GM06990 (cell line): Measurements from ENCODE around the gene ADGRG2.

ENCODE experiments used
- DNase-seq: peaks from one replicate; pipeline ENCODE4 v3.0.0-alpha.2; 2011; ENCODE audit not compliant: insufficient read length; ENCODE audit errors: extremely low read depth
- H3K27me3 ChIP-seq: replicated peaks from 2 replicates; pipeline ENCODE4 v1.6.0; 2011; ENCODE audit warnings: low read length; ENCODE audit not compliant: control insufficient read depth, insufficient read depth
- H3K36me3 ChIP-seq: 2 replicates; pipeline ENCODE4 v1.5.1; 2011; ENCODE audit warnings: low read length; ENCODE audit not compliant: control insufficient read depth, insufficient read depth
- H3K4me3 ChIP-seq: replicated peaks from 2 replicates; pipeline ENCODE4 v1.5.1; 2011; ENCODE audit warnings: low read depth, mild to moderate bottlenecking, control low read depth, low read length
- TF ChIP-seq, protein P1 (sequence below): IDR thresholded peaks from 2 replicates; pipeline ENCODE4 v1.5.1; 2011; ENCODE audit warnings: low read length, control low read depth, mild to moderate bottlenecking, inconsistent platforms; ENCODE audit not compliant: insufficient read depth, poor library complexity, severe bottlenecking

The ADGRG2 gene

DNA sequence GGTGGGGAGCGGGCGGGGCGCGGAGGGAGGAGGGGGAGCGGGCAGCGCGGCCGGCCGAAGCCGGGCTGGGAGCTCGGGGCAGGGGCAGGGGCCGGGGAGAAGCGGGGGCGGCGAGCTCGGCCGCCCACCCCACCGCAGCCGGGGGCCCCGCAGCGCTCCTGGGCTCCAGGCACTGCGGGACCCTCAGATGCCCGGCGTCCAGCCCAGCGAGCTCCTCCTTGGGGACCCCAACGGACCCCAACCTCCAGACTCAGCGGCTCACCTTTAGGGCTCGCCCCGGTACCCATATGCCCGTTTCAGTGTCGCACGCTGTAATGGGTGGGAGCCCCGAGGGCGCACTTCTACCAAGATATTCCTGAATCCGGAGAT is 357 bp upstream of the ADGRG2 start:
- no peak overlapping the region for H3K4me3 ChIP-seq
- DNase-seq = no peak
- no peaks in the 10 kb centered on the region for H3K36me3 ChIP-seq
- TF ChIP-seq, protein P1, sequence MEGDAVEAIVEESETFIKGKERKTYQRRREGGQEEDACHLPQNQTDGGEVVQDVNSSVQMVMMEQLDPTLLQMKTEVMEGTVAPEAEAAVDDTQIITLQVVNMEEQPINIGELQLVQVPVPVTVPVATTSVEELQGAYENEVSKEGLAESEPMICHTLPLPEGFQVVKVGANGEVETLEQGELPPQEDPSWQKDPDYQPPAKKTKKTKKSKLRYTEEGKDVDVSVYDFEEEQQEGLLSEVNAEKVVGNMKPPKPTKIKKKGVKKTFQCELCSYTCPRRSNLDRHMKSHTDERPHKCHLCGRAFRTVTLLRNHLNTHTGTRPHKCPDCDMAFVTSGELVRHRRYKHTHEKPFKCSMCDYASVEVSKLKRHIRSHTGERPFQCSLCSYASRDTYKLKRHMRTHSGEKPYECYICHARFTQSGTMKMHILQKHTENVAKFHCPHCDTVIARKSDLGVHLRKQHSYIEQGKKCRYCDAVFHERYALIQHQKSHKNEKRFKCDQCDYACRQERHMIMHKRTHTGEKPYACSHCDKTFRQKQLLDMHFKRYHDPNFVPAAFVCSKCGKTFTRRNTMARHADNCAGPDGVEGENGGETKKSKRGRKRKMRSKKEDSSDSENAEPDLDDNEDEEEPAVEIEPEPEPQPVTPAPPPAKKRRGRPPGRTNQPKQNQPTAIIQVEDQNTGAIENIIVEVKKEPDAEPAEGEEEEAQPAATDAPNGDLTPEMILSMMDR = no peak
- no peaks in the 10 kb centered on the region for H3K27me3 ChIP-seq

DNA sequence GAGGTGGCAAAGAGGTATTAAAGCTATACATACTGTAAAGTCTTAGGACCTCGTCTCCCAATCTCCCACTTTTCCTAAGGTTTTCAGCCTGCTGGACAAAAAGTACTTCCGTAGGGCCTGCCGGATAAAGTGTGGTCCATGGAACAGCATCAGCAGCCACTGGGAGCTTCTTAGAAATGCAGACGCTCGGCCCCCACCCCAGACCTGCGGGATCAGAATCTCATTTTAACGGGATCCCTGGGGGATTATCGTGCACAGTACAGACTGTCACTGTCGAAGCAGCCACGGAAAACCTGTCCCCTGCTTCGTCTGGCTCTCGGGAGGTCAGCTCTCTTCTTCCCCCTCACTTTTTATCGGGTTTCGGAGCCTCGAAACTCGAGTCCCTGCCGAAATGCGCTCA is 802 bp downstream of the ADGRG2 start:
- Histone ChIP-seq H3K4me3 (no peak overlapping the region), H3K27me3 (no peaks in the 10 kb centered on the region), H3K36me3 (no peaks in the 10 kb centered on the region)
- no peak for DNase-seq
- TF ChIP-seq, protein P1 = no peak

DNA sequence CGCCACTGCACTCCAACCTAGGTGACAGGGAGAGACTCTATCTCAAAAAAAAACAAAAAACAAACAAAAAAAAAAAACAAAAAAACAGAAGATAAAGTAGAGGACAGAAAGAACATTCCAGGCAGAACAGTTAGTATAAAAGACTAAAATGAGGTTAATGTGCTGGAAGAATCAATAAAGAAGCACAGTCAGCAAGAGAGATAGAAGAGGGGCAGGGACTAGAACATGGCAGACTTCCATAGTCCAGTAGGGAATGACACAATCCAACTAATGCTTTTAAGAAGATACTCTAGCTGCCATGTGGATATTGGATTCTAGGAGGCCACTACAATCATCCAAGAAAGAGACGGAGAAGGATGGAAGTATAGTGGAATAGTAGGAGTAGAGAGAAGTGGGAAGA is 11.6 kb downstream of the ADGRG2 start:
- TF ChIP-seq, protein P1 = no peak
- Histone ChIP-seq H3K36me3 (no peaks in the 10 kb centered on the region), H3K27me3 (no peaks in the 10 kb centered on the region), H3K4me3 (no peak overlapping the region)
- DNase-seq = no peak

DNA sequence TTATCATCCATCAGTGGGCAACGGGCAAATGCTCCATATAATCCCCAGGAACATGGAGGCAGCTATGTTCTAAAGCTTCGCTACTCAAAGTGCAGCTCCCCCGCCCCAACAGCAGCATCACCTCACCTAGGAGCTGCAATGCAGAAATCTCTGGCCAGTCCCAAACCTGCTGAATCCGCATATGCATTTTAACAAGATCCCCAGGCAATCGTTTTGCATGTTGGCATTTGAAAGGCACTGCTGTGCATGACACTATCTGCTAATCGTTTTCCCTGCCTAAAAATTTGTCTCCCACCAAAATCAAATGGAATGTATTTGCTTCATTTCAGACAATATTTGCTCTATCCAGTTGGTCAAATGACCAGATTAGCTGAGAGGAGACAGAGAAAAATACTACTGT is 15.2 kb downstream of the ADGRG2 start:
- TF ChIP-seq, protein P1 = no peak
- Histone ChIP-seq H3K36me3 (no peaks in the 10 kb centered on the region), H3K4me3 (no peak overlapping the region), H3K27me3 (no peaks in the 10 kb centered on the region)
- DNase-seq = no peak

DNA sequence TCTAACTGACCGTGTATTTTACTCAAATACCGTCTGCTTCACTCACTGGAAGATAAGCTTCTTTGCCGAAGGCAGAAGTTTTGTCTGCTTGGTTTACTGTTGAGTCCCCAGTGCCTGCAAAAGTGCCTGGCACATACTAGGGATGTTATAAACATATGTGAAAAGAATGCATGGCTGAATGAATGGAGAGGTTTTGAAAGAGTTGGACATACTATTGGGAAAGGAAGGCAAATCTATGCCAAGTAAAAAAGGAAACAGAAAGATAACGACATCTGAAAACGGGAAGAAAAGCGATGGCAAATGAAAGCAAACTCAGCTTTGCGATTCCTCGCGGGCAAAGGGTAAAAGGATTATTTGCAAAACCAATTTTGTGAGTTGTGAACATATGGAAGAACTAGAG is 21.7 kb downstream of the ADGRG2 start:
- DNase-seq = no peak

More for the DNA sequence above, 21.7 kb downstream of the ADGRG2 start:
- Histone ChIP-seq H3K36me3 (no peaks in the 10 kb centered on the region), H3K27me3 (no peaks in the 10 kb centered on the region), H3K4me3 (no peak overlapping the region)
- TF ChIP-seq, protein P1 = no peak
